ENCODE data around the gene MSRB1.

DNA sequence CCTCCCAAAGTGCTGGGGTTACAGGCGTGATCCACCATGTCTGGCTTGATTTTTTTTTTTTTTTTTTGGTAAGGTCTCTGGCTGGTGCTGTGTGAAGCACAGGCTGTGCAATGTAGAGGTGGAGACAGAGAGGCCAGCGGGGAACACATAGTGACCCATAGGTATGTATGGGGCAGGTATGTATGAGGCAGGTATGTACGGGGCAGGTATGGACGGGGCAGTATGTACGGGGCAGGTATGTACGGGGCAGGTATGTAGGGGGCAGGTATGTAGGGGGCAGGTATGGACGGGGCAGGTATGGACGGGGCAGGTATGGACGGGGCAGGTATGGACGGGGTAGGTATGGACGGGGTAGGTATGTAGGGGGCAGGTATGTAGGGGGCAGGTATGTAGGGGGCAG lies 6.5 kb upstream of the MSRB1 start:
- TF ChIP-seq CTCF (conservative IDR thresholded peaks at IDR 0.05; ENCODE audit: low read depth, low read length) (no peak), EZH2 (IDR thresholded peaks at IDR 0.05; ENCODE audit: low read length, unreplicated experiment) (no peak), EZH2phosphoT487 (IDR thresholded peaks at IDR 0.05; ENCODE audit: borderline replicate concordance, low read length) (no peak)

Data from PC-3 (cell line).